H1 (cell line): ENCODE measurements around the gene HENMT1. TPM values are rescaled to one million over a fixed set of nuclear protein-coding genes. Genes with fewer than 3 reads are reported as not detected.

Experiments used
- MAFK ChIP-seq: IDR thresholded peaks from 2 replicates; pipeline ENCODE4 v1.6.1; 2012; ENCODE audit warnings: low read depth, mild to moderate bottlenecking, improper control_type of control experiment, low read length
- RFX5 ChIP-seq: IDR thresholded peaks from 2 replicates; pipeline ENCODE4 v1.6.1; 2011; ENCODE audit warnings: low read depth, low read length, improper control_type of control experiment, borderline replicate concordance
- polyA plus RNA-seq, 7 experiments: library from polyadenylated mRNA; depleted of rRNA in 3 of 7; stranded (reverse) in 5 of 7; unstranded in 2 of 7; fragments of >200 nt in 5 of 7; fragments of 200-250 nt in 2 of 7; gene quantifications; 1 replicate in 5 of 7; 2 replicates in 1 of 7; 4 replicates in 1 of 7; pipeline versions ENCODE4 v1.2.1 to v1.2.3, GENCODE V29; 2011 to 2013; ENCODE audit warnings: missing spikeins in 2 of 7, mixed read lengths in 2 of 7
- total RNA-seq: library from RNA; stranded (reverse); fragmentation: NEBNext Ultra II Directional; extraction: Animal tissue kit (Norgen Biotek cat#: 25700); gene quantifications from 2 replicates; pipeline ENCODE4 v1.2.1, GENCODE V29; 2021

The HENMT1 gene
- total and polyA plus RNA-seq, 2 of the 8 experiments (the other 6 are each of a cell fraction or from before 2014, with no cell fraction given): 2.9 to 5.6 TPM

GRCh38 chr1:108706643-108707042 is 45.8 kb upstream of the HENMT1 start (continued):
- no peak for TF ChIP-seq MAFK
- no peak for TF ChIP-seq RFX5
- TF ChIP-seq, all 59 proteins: peak for 0
